Hepatocyte (in vitro differentiated cells): ENCODE results near the gene ATP1A2. TPM values are rescaled to one million over a fixed set of nuclear protein-coding genes. Genes with fewer than 3 reads are reported as not detected.
A peak's percentile ranks its signal among the peaks of the same experiment; 100 is the strongest.
"Not testable (repeated sequence)": the region's sequence is repeated elsewhere in the genome, so short reads cannot be mapped to it uniquely, and the experiment has no call there.

Source experiments
- DNase-seq: peaks from one replicate; pipeline ENCODE4 v3.0.0-alpha.2; 2016; ENCODE audit warnings: low spot score
- H2AFZ ChIP-seq: fragments of 200-600 bp; sonication (generic); 2 replicates; pipeline ENCODE4 v1.6.0; 2016; ENCODE audit warnings: antibody characterized with exemption, mild to moderate bottlenecking
- H3K27ac ChIP-seq: fragments of 200-600 bp; sonication (generic); 2 replicates; pipeline ENCODE4 v1.5.1; 2016; ENCODE audit warnings: mild to moderate bottlenecking
- H3K27me3 ChIP-seq: fragments of 200-600 bp; sonication (generic); 2 replicates; pipeline ENCODE4 v1.6.1; 2016
- H3K36me3 ChIP-seq: fragments of 200-600 bp; sonication (generic); replicated peaks from 2 replicates; pipeline ENCODE4 v1.5.1; 2016; ENCODE audit warnings: low read depth; ENCODE audit not compliant: insufficient read depth
- H3K4me1 ChIP-seq: fragments of 200-600 bp; sonication (generic); 2 replicates; pipeline ENCODE4 v1.5.1; 2016; ENCODE audit warnings: mild to moderate bottlenecking, moderate library complexity; ENCODE audit not compliant: insufficient read depth
- H3K4me2 ChIP-seq: fragments of 200-600 bp; sonication (generic); 2 replicates; pipeline ENCODE4 v1.6.0; 2016
- H3K4me3 ChIP-seq: fragments of 200-600 bp; sonication (generic); 2 replicates; pipeline ENCODE4 v1.5.1; 2016; ENCODE audit warnings: mild to moderate bottlenecking
- H3K79me2 ChIP-seq: fragments of 200-600 bp; sonication (generic); 2 replicates; pipeline ENCODE4 v1.6.0; 2017; ENCODE audit warnings: mild to moderate bottlenecking
- H3K9me2 ChIP-seq: fragments of 200-600 bp; sonication (generic); replicated peaks from 2 replicates; pipeline ENCODE4 v1.6.0; 2017; ENCODE audit warnings: mild to moderate bottlenecking; ENCODE audit not compliant: insufficient read depth
- H3K9me3 ChIP-seq: fragments of 200-600 bp; sonication (generic); 2 replicates; pipeline ENCODE4 v1.5.1; 2016; ENCODE audit warnings: low read depth, mild to moderate bottlenecking
- H4K20me1 ChIP-seq: fragments of 200-600 bp; sonication (generic); 2 replicates; pipeline ENCODE4 v1.6.0; 2016; ENCODE audit warnings: mild to moderate bottlenecking; ENCODE audit not compliant: insufficient read depth, poor library complexity, severe bottlenecking
- EZH2 ChIP-seq: fragments of 200-600 bp; sonication (generic); IDR thresholded peaks from 2 replicates; pipeline ENCODE4 v1.6.1; 2016; ENCODE audit warnings: antibody characterized with exemption, mild to moderate bottlenecking, borderline replicate concordance
- EZH2phosphoT487 ChIP-seq: fragments of 200-600 bp; sonication (generic); IDR thresholded peaks from one replicate; pipeline ENCODE4 v1.6.1; 2018; ENCODE audit warnings: antibody characterized with exemption, mild to moderate bottlenecking, low read depth, moderate library complexity; ENCODE audit not compliant: unreplicated experiment, severe bottlenecking
- WGBS: methylation state at CpG from one replicate; pipeline ENCODE4 v1.1.6; 2016; ENCODE audit warnings: low lambda C conversion rate; ENCODE audit errors: missing lambda C conversion rate; 5-methylcytosine and 5-hydroxymethylcytosine counted together
- polyA plus RNA-seq: library from polyadenylated mRNA; unstranded; fragments of >200 nt; fragmentation: Nextera tagmentation; extraction: Ambion mirVana; gene quantifications from 2 replicates; pipeline ENCODE4 v1.2.1, GENCODE V29; 2016
- total RNA-seq: library from RNA; depleted of rRNA; stranded (reverse); fragments of >200 nt; gene quantifications from 2 replicates; pipeline ENCODE4 v1.2.3, GENCODE V29; 2014
- TF ChIP-seq, protein P1 (sequence below): fragments of 200-600 bp; sonication (generic); IDR thresholded peaks from 2 replicates; pipeline ENCODE4 v1.5.1; 2016; ENCODE audit warnings: antibody characterized with exemption, mild to moderate bottlenecking; ENCODE audit not compliant: poor library complexity

ATP1A2 gene
- total and polyA plus RNA-seq, 2 experiments from 2014 or later = 1.5 to 2.9 TPM

GRCh38 chr1:160107512-160107911 is 8.0 kb upstream of the ATP1A2 start:
- H3K36me3 ChIP-seq = no peaks in the 10 kb centered on the region
- no peaks in the 10 kb centered on the region for H3K79me2 ChIP-seq
- no peaks in the 10 kb centered on the region for H3K9me3 ChIP-seq
- H3K27ac ChIP-seq = no peak overlapping the region
- peaks cover 8% of the 10 kb centered on the region for H3K4me1 ChIP-seq
- no peak overlapping the region for H3K4me2 ChIP-seq
- no peaks in the 10 kb centered on the region for H3K27me3 ChIP-seq
- 91% methylated on average over 1 of the region's 1 CpG for WGBS
- no peaks in the 10 kb centered on the region for H3K9me2 ChIP-seq
- TF ChIP-seq EZH2phosphoT487 (no peak), EZH2 (no peak)
- TF ChIP-seq, protein P1, sequence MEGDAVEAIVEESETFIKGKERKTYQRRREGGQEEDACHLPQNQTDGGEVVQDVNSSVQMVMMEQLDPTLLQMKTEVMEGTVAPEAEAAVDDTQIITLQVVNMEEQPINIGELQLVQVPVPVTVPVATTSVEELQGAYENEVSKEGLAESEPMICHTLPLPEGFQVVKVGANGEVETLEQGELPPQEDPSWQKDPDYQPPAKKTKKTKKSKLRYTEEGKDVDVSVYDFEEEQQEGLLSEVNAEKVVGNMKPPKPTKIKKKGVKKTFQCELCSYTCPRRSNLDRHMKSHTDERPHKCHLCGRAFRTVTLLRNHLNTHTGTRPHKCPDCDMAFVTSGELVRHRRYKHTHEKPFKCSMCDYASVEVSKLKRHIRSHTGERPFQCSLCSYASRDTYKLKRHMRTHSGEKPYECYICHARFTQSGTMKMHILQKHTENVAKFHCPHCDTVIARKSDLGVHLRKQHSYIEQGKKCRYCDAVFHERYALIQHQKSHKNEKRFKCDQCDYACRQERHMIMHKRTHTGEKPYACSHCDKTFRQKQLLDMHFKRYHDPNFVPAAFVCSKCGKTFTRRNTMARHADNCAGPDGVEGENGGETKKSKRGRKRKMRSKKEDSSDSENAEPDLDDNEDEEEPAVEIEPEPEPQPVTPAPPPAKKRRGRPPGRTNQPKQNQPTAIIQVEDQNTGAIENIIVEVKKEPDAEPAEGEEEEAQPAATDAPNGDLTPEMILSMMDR = no peak
- DNase-seq = no peak
- H3K4me3 ChIP-seq = no peak overlapping the region
- no peaks in the 10 kb centered on the region for H4K20me1 ChIP-seq
- no peak overlapping the region for H2AFZ ChIP-seq

DNA sequence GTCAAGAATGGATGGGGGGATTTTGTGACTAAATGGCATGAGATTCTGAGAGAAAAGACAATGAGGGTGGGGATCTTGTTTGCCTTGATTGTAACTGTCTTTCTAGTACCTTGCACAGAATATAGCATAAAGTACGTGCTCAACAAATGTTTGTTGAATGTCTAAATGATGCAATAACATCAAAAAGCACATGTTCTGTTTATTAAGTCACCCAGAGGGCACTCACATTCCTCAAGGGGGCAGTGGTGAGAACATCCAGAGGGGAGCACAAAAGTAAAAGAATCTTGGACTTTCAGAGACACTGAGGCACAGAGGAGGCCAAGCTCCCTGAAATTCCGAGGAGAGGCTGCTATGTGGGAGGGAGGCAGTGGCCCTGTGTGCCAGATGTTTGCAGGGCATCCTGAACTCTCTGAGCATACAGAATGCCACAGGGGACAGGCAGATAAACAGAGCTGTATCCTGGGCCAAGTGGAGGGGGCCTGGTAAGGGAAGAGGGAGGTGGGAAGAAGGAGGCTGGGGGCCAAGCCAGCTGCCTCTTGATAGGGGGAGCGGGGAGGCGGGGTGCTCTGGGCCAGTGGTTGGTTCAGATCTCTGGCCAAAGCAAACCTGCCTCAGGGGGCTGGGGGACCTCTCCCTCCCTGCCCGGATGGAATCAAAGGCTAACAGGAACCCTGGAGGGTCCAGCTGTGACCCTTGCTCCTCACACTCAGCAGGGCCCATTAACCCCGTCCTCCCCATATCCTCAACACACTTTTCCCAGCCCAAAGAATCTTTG is 6.5 kb upstream of the ATP1A2 start:
- H3K27me3 ChIP-seq = no peaks in the 10 kb centered on the region
- TF ChIP-seq, protein P1 = peak; percentile 44
- no peak for TF ChIP-seq EZH2
- no peak overlapping the region for H3K27ac ChIP-seq
- H3K9me3 ChIP-seq = no peaks in the 10 kb centered on the region
- H3K4me1 ChIP-seq = peaks cover 10% of the 10 kb centered on the region
- WGBS = 25% methylated on average over 4 of the region's 6 CpGs
- no peaks in the 10 kb centered on the region for H4K20me1 ChIP-seq
- no peak overlapping the region for H2AFZ ChIP-seq
- no peaks in the 10 kb centered on the region for H3K9me2 ChIP-seq
- DNase-seq = peak; percentile 65
- no peaks in the 10 kb centered on the region for H3K79me2 ChIP-seq
- H3K4me3 ChIP-seq = no peak overlapping the region
- H3K36me3 ChIP-seq = no peaks in the 10 kb centered on the region
- H3K4me2 ChIP-seq = no peak overlapping the region

DNA sequence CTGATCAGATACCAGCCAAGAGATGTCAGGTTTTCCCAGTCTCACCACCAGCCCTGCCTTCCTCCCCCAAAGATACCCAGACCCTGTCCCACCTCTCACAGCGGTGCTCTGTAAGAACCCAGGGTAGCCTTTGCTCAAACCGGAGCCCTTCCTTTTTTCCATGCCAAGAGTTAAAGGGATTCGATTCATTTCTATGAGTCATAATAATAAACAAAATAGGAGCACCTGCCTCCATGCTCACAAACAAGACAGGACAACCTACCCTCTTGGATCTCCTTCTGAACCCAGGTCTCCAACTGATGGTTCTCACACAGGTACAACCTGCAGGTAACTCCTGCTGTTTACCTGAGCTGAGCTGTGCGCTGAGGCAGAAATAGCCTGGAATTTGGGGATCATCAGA is 5.9 kb upstream of the ATP1A2 start:
- no peak overlapping the region for H3K4me2 ChIP-seq
- TF ChIP-seq EZH2phosphoT487 (no peak), EZH2 (no peak)
- TF ChIP-seq, protein P1 = no peak
- 71% methylated on average over 4 of the region's 4 CpGs for WGBS

GRCh38 chr1:160111462-160111861 is 4.1 kb upstream of the ATP1A2 start:
- not testable (repeated sequence) for H3K27me3 ChIP-seq, H2AFZ ChIP-seq, H3K4me2 ChIP-seq, H3K9me2 ChIP-seq, H3K36me3 ChIP-seq, H3K9me3 ChIP-seq, H3K27ac ChIP-seq, DNase-seq, H3K4me3 ChIP-seq, H4K20me1 ChIP-seq, H3K79me2 ChIP-seq
- peaks cover 25% of the 10 kb centered on the region for H3K4me1 ChIP-seq
- 97% methylated on average over 10 of the region's 10 CpGs for WGBS

More for the DNA sequence above, 5.9 kb upstream of the ATP1A2 start:
- Histone ChIP-seq H3K4me1 (peaks cover 16% of the 10 kb centered on the region), H3K4me3 (no peak overlapping the region), H3K9me3 (no peaks in the 10 kb centered on the region), H3K36me3 (no peaks in the 10 kb centered on the region), H3K79me2 (no peaks in the 10 kb centered on the region), H3K9me2 (no peaks in the 10 kb centered on the region), H2AFZ (no peak overlapping the region), H4K20me1 (no peaks in the 10 kb centered on the region), H3K27me3 (no peaks in the 10 kb centered on the region), H3K27ac (no peak overlapping the region)
- no peak for DNase-seq
